Measurements from ENCODE around the gene COX6A1.

COX6A1 gene

DNA sequence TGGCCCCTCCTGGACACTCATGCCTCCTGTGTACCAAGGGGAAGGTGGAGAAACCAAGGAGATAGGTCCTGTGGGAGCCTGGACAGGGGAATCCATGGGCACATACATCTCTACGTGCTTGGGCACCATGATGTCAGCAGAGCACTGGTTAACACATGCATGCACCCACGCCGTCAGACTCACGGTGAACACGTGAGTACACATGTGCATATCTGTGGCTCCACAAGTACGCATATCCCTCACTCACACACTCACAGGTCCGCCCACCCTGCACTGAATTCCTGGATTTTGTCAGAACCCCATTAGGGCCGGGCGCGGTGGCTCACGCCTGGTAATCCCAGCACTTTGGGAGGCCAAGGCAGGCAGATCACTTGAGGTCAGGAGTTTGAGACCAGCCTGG, 29.1 kb upstream of the COX6A1 start:
- no peaks in the 10 kb centered on the region for H3K4me1 ChIP-seq (ENCODE audit: control insufficient read depth, low read depth, low read length)
- no peak overlapping the region for H2BK5ac ChIP-seq (ENCODE audit: low read length)
- no peak for DNase-seq
- no peaks in the 10 kb centered on the region for H3K79me2 ChIP-seq (ENCODE audit: control insufficient read depth, insufficient read depth, low read length)
- no peaks in the 10 kb centered on the region for H3K79me1 ChIP-seq (ENCODE audit: low read length)
- no peak overlapping the region for H3K56ac ChIP-seq (ENCODE audit: low read length)
- H3K27me3 ChIP-seq (ENCODE audit: insufficient read depth, low read length, poor library complexity) = no peaks in the 10 kb centered on the region
- no peak overlapping the region for H3K4ac ChIP-seq (ENCODE audit: low read depth, low read length)
- no CpG with 5 or more reads among the region's 11 CpGs for WGBS (ENCODE audit: extremely low coverage, insufficient coverage, low lambda C conversion rate)
- H3K18ac ChIP-seq (ENCODE audit: low read length) = no peak overlapping the region
- H4K8ac ChIP-seq (ENCODE audit: low read depth, low read length) = no peak overlapping the region
- no peaks in the 10 kb centered on the region for H3K36me3 ChIP-seq (ENCODE audit: control insufficient read depth, insufficient read depth, low read length)
- no peak overlapping the region for H3K27ac ChIP-seq (ENCODE audit: low read depth, low read length)
- H2BK120ac ChIP-seq (ENCODE audit: low read depth, low read length) = no peak overlapping the region
- H3K4me2 ChIP-seq (ENCODE audit: low read length) = no peak overlapping the region
- H3K9ac ChIP-seq (ENCODE audit: low read length) = no peak overlapping the region
- no peak overlapping the region for H3K23ac ChIP-seq (ENCODE audit: low read length)
- H4K5ac ChIP-seq (ENCODE audit: low read length) = no peak overlapping the region
- H2AK5ac ChIP-seq (ENCODE audit: low read length) = no peak overlapping the region
- no peak overlapping the region for H3K4me3 ChIP-seq (ENCODE audit: low read length)
- no peak overlapping the region for H2BK15ac ChIP-seq (replicated peaks; ENCODE audit: low read depth)

DNA sequence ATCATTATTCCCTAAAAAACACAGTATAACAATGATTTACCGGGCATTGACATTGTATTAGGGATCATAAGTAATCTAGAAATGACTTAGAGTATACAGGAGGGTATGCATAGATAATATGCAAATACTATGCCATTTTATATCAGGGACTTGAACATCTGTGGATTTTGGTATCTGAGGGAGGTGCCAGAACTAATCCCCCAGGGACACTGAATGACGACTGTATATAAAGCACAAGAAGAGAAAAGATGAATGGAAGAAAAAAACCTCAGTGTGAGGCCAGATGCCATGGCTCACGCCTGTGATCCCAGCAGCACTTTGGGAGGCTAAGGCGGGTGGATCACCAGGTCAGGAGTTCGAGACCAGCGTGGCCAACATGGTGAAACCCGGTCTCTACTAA, 25.5 kb upstream of the COX6A1 start:
- H3K27ac ChIP-seq (ENCODE audit: low read depth, low read length) = no peak overlapping the region
- no peak overlapping the region for H3K23ac ChIP-seq (ENCODE audit: low read length)
- H2BK15ac ChIP-seq (replicated peaks; ENCODE audit: low read depth) = no peak overlapping the region
- H3K27me3 ChIP-seq (ENCODE audit: insufficient read depth, low read length, poor library complexity) = no peaks in the 10 kb centered on the region
- no peak overlapping the region for H2AK5ac ChIP-seq (ENCODE audit: low read length)
- no peak overlapping the region for H3K56ac ChIP-seq (ENCODE audit: low read length)
- H3K4me2 ChIP-seq (ENCODE audit: low read length) = no peak overlapping the region
- H4K8ac ChIP-seq (ENCODE audit: low read depth, low read length) = no peak overlapping the region
- WGBS (ENCODE audit: extremely low coverage, insufficient coverage, low lambda C conversion rate) = no CpG with 5 or more reads among the region's 7 CpGs
- H3K79me1 ChIP-seq (ENCODE audit: low read length) = no peaks in the 10 kb centered on the region
- H3K9ac ChIP-seq (ENCODE audit: low read length) = no peak overlapping the region
- no peaks in the 10 kb centered on the region for H3K36me3 ChIP-seq (ENCODE audit: control insufficient read depth, insufficient read depth, low read length)
- no peak for DNase-seq
- H3K4me3 ChIP-seq (ENCODE audit: low read length) = no peak overlapping the region
- no peaks in the 10 kb centered on the region for H3K79me2 ChIP-seq (ENCODE audit: control insufficient read depth, insufficient read depth, low read length)
- no peak overlapping the region for H3K18ac ChIP-seq (ENCODE audit: low read length)
- H4K5ac ChIP-seq (ENCODE audit: low read length) = no peak overlapping the region
- no peaks in the 10 kb centered on the region for H3K4me1 ChIP-seq (ENCODE audit: control insufficient read depth, low read depth, low read length)
- H3K4ac ChIP-seq (ENCODE audit: low read depth, low read length) = no peak overlapping the region
- no peak overlapping the region for H2BK120ac ChIP-seq (ENCODE audit: low read depth, low read length)
- no peak overlapping the region for H2BK5ac ChIP-seq (ENCODE audit: low read length)

- Histone ChIP-seq H2AK5ac (ENCODE audit: low read length) (no peak overlapping the region), H2BK5ac (ENCODE audit: low read length) (no peak overlapping the region), H3K79me1 (ENCODE audit: low read length) (no peaks in the 10 kb centered on the region), H3K4me2 (ENCODE audit: low read length) (no peak overlapping the region), H2BK120ac (ENCODE audit: low read depth, low read length) (no peak overlapping the region), H3K23ac (ENCODE audit: low read length) (no peak overlapping the region), H4K5ac (ENCODE audit: low read length) (no peak overlapping the region), H3K9ac (ENCODE audit: low read length) (peak overlapping the region; percentile 17), H3K79me2 (ENCODE audit: control insufficient read depth, insufficient read depth, low read length) (no peaks in the 10 kb centered on the region), H3K4ac (ENCODE audit: low read depth, low read length) (no peak overlapping the region), H4K8ac (ENCODE audit: low read depth, low read length) (no peak overlapping the region), H3K27me3 (ENCODE audit: insufficient read depth, low read length, poor library complexity) (no peaks in the 10 kb centered on the region), H3K4me3 (ENCODE audit: low read length) (no peak overlapping the region), H3K27ac (ENCODE audit: low read depth, low read length) (no peak overlapping the region), H2BK15ac (replicated peaks; ENCODE audit: low read depth) (no peak overlapping the region), H3K4me1 (ENCODE audit: control insufficient read depth, low read depth, low read length) (no peaks in the 10 kb centered on the region), H3K18ac (ENCODE audit: low read length) (no peak overlapping the region), H3K56ac (ENCODE audit: low read length) (peak overlapping the region; percentile 62), H3K36me3 (ENCODE audit: control insufficient read depth, insufficient read depth, low read length) (no peaks in the 10 kb centered on the region)
- DNase-seq = peak; percentile 80
- WGBS (ENCODE audit: extremely low coverage, insufficient coverage, low lambda C conversion rate) = no CpG with 5 or more reads among the region's 13 CpGs
Observed at GRCh38 chr12:120413901-120414695, 23.8 kb upstream of the COX6A1 start.

DNA sequence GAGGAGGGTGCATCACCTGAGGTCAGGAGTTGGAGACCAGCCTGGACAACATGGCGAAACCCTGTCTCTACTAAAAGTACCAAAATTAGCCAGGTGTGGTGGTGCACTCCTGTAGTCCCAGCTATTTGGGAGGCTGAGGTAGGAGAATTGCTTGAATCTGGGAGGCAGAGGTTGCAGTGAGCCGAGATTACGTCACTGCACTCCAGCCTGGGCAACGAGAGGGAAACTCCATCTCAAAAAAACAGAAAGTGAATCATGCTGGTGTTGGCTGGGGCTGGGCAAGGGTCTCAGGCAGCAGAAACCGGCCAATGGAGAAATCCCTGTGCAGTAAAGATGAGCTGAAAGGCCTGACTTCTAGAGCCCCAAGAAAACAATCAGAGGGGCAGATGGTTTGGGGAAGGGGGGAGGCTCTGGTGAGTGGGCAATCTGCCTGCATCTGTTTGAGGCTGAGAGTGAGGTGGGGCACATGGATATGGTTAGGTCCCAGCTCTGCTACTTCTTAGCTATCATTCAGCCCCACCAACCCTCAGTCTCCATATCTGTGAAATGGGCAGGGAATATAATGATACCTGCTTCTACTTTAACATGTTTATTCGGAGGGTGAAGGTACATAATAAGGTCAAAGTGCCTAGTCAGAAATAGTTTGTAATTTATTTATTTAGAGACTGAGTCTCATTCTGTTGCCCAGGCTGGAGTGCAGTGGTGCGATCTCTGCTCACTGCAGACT, 21.3 kb upstream of the COX6A1 start:
- no peak overlapping the region for H3K23ac ChIP-seq (ENCODE audit: low read length)
- no peaks in the 10 kb centered on the region for H3K27me3 ChIP-seq (ENCODE audit: insufficient read depth, low read length, poor library complexity)

GRCh38 chr12:120417917-120418580, 19.9 kb upstream of the COX6A1 start:
- no peaks in the 10 kb centered on the region for H3K27me3 ChIP-seq (ENCODE audit: insufficient read depth, low read length, poor library complexity)
- no peak overlapping the region for H3K18ac ChIP-seq (ENCODE audit: low read length)
- H3K4me1 ChIP-seq (ENCODE audit: control insufficient read depth, low read depth, low read length) = no peaks in the 10 kb centered on the region
- H3K4me2 ChIP-seq (ENCODE audit: low read length) = no peak overlapping the region
- no peak overlapping the region for H2BK15ac ChIP-seq (replicated peaks; ENCODE audit: low read depth)
- DNase-seq = no peak
- WGBS (ENCODE audit: extremely low coverage, insufficient coverage, low lambda C conversion rate) = no CpG with 5 or more reads among the region's 4 CpGs
- no peak overlapping the region for H3K4me3 ChIP-seq (ENCODE audit: low read length)
- no peak overlapping the region for H3K9ac ChIP-seq (ENCODE audit: low read length)
- no peak overlapping the region for H3K27ac ChIP-seq (ENCODE audit: low read depth, low read length)
- no peak overlapping the region for H2BK120ac ChIP-seq (ENCODE audit: low read depth, low read length)
- H3K79me2 ChIP-seq (ENCODE audit: control insufficient read depth, insufficient read depth, low read length) = no peaks in the 10 kb centered on the region
- H3K36me3 ChIP-seq (ENCODE audit: control insufficient read depth, insufficient read depth, low read length) = no peaks in the 10 kb centered on the region
- no peak overlapping the region for H3K56ac ChIP-seq (ENCODE audit: low read length)
- H3K79me1 ChIP-seq (ENCODE audit: low read length) = no peaks in the 10 kb centered on the region
- no peak overlapping the region for H4K8ac ChIP-seq (ENCODE audit: low read depth, low read length)
- H2AK5ac ChIP-seq (ENCODE audit: low read length) = no peak overlapping the region
- no peak overlapping the region for H3K23ac ChIP-seq (ENCODE audit: low read length)
- no peak overlapping the region for H2BK5ac ChIP-seq (ENCODE audit: low read length)
- no peak overlapping the region for H3K4ac ChIP-seq (ENCODE audit: low read depth, low read length)
- no peak overlapping the region for H4K5ac ChIP-seq (ENCODE audit: low read length)

More for the DNA sequence above, 21.3 kb upstream of the COX6A1 start:
- Histone ChIP-seq H3K27ac (ENCODE audit: low read depth, low read length) (no peak overlapping the region), H3K4ac (ENCODE audit: low read depth, low read length) (no peak overlapping the region), H2BK15ac (replicated peaks; ENCODE audit: low read depth) (no peak overlapping the region), H2BK120ac (ENCODE audit: low read depth, low read length) (no peak overlapping the region), H3K9ac (ENCODE audit: low read length) (no peak overlapping the region), H4K8ac (ENCODE audit: low read depth, low read length) (no peak overlapping the region), H3K79me1 (ENCODE audit: low read length) (no peaks in the 10 kb centered on the region), H2AK5ac (ENCODE audit: low read length) (no peak overlapping the region), H3K36me3 (ENCODE audit: control insufficient read depth, insufficient read depth, low read length) (no peaks in the 10 kb centered on the region), H2BK5ac (ENCODE audit: low read length) (no peak overlapping the region), H3K4me2 (ENCODE audit: low read length) (no peak overlapping the region), H3K18ac (ENCODE audit: low read length) (no peak overlapping the region), H4K5ac (ENCODE audit: low read length) (no peak overlapping the region), H3K4me1 (ENCODE audit: control insufficient read depth, low read depth, low read length) (no peaks in the 10 kb centered on the region), H3K4me3 (ENCODE audit: low read length) (no peak overlapping the region), H3K56ac (ENCODE audit: low read length) (no peak overlapping the region), H3K79me2 (ENCODE audit: control insufficient read depth, insufficient read depth, low read length) (no peaks in the 10 kb centered on the region)
- no CpG with 5 or more reads among the region's 7 CpGs for WGBS (ENCODE audit: extremely low coverage, insufficient coverage, low lambda C conversion rate)
- no peak for DNase-seq
